GM21737 (cell line): ENCODE results near the gene OPTN.
"Not testable (repeated sequence)": the region's sequence is repeated elsewhere in the genome, so short reads cannot be mapped to it uniquely, and the experiment has no call there.

Experiments
- ATAC-seq: cut with Tn5 transposase; IDR thresholded peaks from one replicate; pipeline ENCODE4 v1.9.1; 2021; ENCODE audit warnings: mild to moderate bottlenecking, moderate library complexity; ENCODE audit not compliant: unreplicated experiment

The OPTN gene

GRCh38 chr10:13099666-13100348 is at the start of gene OPTN:
TSS of gene OPTN (plus strand) at chr10:13100163. CDS start at chr10:13109123, 8,960 bp downstream.
- peak; percentile 64 for ATAC-seq

- no peak for ATAC-seq
Measured at GRCh38 chr10:13051126-13051694, 48.8 kb upstream of the OPTN start.

DNA sequence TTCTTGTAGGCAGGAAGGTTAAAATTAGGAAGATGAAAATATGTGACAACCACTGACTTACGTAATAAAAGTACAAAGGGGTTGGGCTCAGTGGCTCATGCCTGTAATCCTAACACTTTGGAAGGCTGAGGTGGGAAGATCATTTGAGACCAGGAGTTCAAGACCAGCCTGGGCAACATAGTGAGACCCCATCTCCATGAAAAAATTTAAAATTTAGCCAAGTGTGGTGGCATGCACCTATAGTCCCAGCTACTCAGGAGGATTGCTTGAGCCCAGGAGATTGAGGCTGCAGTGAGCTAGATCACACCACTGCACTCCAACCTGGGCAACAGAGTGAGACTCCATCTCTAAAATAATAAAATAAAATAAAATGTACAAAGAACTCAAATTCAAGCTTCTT is 46.8 kb upstream of the OPTN start:
- ATAC-seq = not testable (repeated sequence)

DNA sequence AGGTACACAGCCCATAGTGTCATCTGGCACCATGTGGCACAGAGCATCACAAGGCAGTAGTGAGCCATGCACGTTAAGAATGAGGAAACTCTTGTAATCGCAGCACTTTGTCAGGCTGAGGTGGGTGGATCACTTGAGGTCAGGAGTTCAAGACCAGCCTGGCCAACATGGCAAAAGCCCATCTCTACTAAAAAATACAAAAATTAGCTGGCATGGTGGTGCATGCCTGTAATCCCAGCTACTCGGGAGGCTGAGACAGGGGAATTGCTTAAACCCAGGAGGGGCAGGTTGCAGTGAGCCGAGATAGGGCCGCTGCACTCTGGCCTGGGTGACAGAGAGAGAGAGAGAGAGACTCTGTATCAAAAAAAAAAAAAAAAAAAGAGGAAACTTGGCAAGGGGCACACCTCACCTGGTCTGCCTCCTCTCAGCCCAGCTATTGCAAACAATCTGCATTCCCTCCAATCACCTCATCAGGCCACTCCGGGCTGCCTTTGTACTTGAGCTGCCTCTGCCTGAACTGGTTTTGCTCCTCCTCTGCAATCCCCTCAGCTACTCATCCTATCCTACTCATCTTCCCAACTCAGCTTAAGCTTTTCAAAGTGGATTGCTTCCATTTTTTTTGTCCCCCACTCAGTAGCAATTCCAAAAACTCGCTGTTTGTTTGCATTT is 46.0 kb upstream of the OPTN start:
- ATAC-seq = no peak

DNA sequence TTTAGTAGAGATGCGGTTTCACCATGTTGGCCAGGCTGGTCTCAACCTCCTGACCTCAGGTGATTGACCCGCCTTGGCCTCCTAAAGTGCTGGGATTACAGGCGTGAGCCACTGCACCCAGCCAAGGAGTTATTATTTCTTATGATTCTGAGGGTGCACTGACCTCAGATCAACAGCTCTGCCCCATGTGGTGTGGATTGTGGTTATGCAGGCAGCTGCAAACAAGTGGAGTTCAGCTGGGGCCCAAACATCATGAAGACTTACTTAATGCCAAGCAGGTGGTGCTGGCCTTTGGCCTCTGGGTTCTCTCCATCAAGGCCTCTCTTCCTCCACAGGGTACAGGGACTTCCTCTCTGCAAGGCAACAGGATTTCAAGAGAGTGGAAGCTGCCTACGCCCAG is 45.1 kb upstream of the OPTN start:
- ATAC-seq = no peak

- no peak for ATAC-seq
Measured at GRCh38 chr10:13056456-13057077, 43.4 kb upstream of the OPTN start.

DNA sequence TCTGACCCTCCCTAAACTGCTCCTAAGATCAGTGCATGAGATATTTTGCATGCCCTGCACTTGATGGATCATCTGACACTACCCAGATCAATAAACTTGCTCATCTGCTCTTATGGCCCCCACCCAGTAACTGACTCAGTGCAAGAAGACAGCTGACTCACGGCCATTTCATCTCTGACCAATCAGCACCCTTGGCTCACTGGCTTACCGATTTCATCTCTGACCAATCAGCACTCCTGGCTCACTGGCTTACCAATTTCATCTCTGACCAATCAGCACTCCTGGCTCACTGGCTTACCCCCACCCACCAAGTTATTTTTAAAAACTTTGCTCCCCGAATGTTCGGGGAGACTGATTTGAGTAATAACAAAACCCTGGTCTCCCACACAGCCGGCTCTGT is 37.2 kb upstream of the OPTN start:
- no peak for ATAC-seq

- ATAC-seq = no peak
Measured at GRCh38 chr10:13066527-13066926, 33.4 kb upstream of the OPTN start.

DNA sequence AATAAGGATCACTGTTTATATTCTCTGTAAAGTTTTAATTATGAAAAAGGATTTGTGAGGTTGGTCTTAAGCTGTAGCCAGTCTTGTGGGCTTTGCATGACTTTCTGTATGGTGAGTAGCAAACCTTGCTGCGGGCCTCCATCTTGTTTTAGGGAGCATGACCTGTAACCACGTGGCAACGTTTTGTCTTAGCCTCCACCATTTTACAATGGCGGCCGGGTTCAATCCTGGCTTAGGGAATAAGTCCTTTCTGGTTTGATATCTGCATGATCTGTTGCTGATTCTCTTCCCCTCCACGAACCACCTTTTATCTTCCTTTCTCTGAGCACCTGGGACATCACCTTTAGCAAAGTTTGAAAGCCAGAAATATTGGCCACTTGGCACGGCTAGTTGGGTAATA is 32.5 kb upstream of the OPTN start:
- no peak for ATAC-seq

GRCh38 chr10:13068071-13068470 is 31.9 kb upstream of the OPTN start:
- ATAC-seq = no peak

- ATAC-seq = no peak
Measured at GRCh38 chr10:13068484-13068883, 31.5 kb upstream of the OPTN start.

- no peak for ATAC-seq
Measured at GRCh38 chr10:13072339-13072738, 27.6 kb upstream of the OPTN start.

DNA sequence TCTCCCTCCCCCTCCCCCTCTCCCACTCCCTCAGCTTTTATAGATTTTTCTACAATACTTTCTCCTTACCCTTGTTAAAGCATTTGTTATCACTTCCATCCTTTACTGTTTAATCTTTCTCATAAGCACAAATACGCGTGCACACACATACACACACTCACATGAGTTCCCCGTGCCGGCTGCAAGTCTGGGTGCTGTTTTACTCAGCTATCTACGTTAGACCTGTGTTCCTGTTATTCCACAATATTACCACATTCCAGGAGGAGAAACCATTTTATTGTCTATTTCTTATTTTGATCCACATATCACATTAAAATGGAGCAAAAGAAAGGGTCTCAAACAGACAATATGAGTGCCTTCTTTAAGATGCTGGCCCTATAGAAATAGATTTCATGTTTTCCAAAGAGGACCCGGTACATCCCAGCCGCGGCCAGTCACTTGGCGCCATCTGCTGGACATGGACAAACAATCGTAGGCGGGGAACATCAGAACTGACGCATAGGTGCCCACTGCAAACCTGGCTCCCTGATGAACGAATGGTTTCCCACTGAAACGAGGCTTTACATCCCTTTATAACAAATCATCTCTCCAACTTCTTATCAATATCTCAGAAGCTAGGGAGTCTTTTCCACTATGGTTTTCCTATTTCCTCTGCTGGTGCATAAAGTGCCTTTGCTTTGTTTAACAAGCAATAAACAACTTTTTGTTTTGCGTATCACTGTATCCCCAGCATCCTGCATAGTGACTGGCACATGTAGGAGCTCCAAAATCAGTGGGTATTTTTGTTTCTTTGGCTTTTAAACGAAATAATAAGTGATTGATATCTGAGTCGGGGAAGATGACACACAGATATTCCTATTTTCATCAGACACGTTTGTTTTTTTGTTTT is 25.2 kb upstream of the OPTN start:
- no peak for ATAC-seq

DNA sequence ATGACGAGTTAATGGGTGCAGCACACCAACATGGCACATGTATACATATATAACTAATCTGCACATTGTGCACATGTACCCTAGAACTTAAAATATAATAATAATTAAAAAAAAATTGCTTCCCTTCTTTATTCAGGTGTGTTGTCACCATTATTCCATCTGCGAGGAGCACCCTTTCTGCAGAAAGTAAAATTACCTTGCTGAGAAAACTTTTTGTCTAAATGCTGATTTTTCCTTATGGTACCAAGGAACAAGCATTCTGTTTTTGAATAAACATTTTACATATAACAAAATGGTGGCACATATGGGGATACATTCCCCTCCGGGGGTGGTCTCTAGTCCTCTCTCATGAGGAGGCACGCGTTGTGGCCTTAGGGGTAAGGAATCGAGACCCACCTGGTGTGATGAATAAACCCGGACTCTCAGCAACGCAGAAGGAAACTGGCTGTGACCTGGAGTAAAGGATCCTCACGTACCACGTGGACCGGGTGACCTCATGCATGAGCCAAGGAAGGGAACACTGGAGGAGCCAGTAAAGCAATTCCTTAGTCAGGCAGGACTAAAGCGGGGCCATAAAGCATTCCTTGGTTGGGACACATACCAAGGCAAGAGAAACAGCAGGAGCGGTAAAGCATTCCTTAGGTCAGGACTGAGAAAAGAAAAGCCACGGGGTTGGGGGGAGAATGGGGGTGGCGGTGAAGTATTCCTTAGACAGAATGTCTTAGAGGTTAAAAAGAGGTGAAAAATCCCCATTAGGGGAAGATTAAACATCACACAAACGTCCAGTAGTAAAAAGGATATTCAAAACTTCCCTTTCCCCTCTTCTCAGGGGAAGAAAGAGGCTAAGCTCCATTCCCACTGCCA is 20.8 kb upstream of the OPTN start:
- no peak for ATAC-seq

GRCh38 chr10:13079776-13080050 is 20.2 kb upstream of the OPTN start:
- no peak for ATAC-seq

DNA sequence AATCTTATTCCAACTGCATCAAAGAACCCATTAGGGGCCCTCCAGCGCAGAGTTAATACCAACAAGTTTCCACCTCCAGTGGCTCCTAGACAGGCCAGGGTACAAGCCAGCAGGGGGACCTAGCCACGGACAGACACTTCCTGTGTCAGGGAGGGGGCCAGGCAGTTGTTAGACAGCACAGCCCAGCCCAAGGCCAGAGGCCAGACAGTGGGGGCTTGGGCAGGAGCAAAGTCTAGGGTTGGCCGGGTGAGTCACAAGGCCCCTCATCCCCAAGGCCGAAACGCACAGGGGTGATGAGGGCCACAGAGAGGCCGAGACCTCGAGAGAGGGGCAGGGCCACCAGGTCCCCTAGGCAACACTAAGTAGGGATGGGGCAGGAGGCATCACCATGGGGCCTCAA is 19.3 kb upstream of the OPTN start:
- no peak for ATAC-seq

DNA sequence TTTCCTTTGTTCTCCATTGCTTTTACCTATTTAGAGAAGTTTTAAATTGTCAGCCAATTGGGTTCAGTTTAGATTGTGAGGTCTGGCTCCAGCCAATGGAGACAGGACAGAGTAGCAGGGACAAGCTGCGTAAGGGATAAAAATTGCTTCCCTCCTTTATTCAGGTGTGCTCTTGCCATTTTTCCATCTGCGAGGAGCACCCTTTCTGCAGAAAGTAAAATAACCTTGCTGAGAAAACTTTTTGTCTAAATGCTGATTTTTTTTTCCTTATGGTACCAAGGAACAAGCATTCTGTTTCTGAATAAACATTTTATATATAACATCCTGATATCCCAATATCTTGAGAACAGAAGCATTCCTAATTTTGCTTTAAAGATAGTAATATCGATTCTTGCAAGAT is 16.3 kb upstream of the OPTN start:
- ATAC-seq = not testable (repeated sequence)

GRCh38 chr10:13086056-13086455 is 13.9 kb upstream of the OPTN start:
- no peak for ATAC-seq

DNA sequence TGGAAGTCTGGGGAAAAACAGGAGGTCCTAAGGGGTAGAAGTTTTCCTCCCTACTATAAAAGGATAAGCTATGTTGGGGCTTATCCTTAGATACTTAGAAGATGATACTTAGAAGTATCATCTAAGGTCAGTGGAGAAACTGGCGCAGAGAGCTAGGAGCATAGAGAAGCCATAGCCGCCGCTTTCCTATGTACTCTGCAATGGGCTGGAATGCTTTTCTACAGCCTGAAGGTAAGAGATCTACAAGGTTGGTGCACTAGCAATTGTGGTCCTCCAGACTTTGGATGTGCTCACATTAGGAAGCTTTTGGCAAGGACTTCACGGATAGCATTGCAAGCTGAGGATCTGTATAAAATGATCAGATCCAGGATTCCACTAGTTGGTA is 12.4 kb upstream of the OPTN start:
- ATAC-seq = no peak

DNA sequence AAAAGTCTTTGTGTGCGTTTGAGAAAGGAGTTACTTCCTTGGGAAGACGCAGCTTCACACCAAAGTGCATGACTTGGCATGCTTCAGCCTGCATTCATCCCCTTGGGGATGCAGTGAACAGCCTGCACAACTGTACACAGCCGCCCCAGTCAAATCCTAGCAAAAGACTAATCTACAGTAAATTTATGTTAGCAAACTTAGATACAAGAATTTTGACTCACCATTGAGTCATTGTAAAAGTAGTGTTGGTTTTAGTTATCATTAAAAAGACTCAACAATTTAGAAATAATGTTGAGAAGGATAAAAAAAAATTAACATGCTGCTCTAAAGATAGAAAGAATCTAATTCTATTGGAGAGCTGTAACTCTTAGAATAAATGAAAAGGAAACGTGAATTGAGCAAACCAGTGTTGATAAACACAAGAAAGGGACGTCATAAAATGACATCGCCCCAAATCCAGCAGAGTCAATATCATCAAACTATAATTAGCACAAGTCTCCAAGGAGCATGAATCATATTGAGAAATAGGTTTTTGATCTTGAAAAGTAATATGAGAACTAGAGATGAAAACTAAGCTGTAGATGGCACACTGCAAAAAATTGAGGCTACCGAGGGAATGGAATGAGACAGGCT is 11.9 kb upstream of the OPTN start:
- ATAC-seq = no peak
